BJ (cell line): ENCODE results near the gene SRGAP2C. TPM values are rescaled to one million over a fixed set of nuclear protein-coding genes. Genes with fewer than 3 reads are reported as not detected.
"Not testable (repeated sequence)": the region's sequence is repeated elsewhere in the genome, so short reads cannot be mapped to it uniquely, and the experiment has no call there.

Source experiments
- CTCF ChIA-PET: fragments of 350-600 bp; formaldehyde crosslinking; extraction: SDS; loops from one replicate; lab custom pipeline; 2021; ENCODE audit warnings: antibody characterized with exemption, inconsistent platforms; lab: Yijun Ruan, JAX
- POLR2A ChIA-PET: fragments of 300-600 bp; sonication (Branson Sonifier 250); formaldehyde crosslinking; extraction: SDS; loops from one replicate; lab custom pipeline; 2021; ENCODE audit warnings: antibody characterized with exemption; lab: Charles Lee
- DNase-seq: peaks from one replicate; pipeline ENCODE4 v3.0.0-alpha.2; 2011; ENCODE audit warnings: low read depth
- H3K27me3 ChIP-seq: 2 replicates; pipeline ENCODE4 v1.6.0; 2011; ENCODE audit warnings: low read length; ENCODE audit not compliant: control insufficient read depth, insufficient read depth
- H3K36me3 ChIP-seq: 2 replicates; pipeline ENCODE4 v1.5.1; 2011; ENCODE audit warnings: low read length; ENCODE audit not compliant: control insufficient read depth, insufficient read depth
- H3K4me3 ChIP-seq: 2 replicates; pipeline ENCODE4 v1.5.1; 2011; ENCODE audit warnings: low read depth, mild to moderate bottlenecking, control low read depth, low read length
- polyA plus RNA-seq: library from polyadenylated mRNA; depleted of rRNA; stranded (reverse); fragments of >200 nt; gene quantifications from 2 replicates; pipeline ENCODE4 v1.2.3, GENCODE V29; 2011

Gene SRGAP2C
- polyA plus RNA-seq, 1 experiment, result 5.0 TPM

DNA sequence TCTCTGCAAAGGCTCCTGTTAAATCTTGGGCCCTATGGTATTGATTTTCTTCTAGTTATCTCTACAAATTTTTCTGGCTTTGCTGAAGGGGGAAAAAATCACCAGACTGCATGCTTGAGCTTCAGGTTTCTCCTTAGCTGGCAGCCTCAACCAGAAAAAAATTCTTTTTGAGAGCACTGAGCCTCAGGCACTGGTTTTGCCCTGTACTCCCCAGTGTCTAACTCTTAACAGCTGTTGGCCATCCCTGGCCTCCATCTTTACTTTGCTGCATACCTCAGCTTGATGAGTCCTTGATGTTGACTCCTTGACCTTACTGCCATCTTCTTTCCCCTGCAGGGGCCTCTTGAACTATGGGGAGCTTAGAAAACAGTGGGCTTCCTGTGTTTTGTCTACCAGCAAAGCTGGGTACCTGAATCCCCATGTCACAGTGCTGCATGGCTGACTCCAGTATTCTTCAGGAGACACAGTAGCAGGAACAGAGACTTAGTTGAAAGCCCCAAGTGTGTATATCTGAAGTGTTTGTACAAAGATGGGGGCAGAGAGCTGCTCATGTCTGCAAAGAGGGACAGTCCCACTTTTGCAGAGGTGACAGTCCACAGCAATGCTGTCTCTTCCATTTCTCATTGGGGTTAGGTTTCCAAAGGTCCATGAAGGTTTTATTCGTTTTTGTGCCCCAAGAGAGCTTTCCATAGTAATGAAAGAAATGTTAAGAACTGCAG lies 31.1 kb downstream of the SRGAP2C start:
- H3K4me3 ChIP-seq, DNase-seq, POLR2A ChIA-PET, H3K36me3 ChIP-seq, CTCF ChIA-PET, H3K27me3 ChIP-seq: not testable (repeated sequence)

GRCh38 chr1:121216676-121217075 lies 31.9 kb downstream of the SRGAP2C start:
- H3K4me3 ChIP-seq, DNase-seq, POLR2A ChIA-PET, CTCF ChIA-PET, H3K36me3 ChIP-seq, H3K27me3 ChIP-seq: not testable (repeated sequence)

DNA sequence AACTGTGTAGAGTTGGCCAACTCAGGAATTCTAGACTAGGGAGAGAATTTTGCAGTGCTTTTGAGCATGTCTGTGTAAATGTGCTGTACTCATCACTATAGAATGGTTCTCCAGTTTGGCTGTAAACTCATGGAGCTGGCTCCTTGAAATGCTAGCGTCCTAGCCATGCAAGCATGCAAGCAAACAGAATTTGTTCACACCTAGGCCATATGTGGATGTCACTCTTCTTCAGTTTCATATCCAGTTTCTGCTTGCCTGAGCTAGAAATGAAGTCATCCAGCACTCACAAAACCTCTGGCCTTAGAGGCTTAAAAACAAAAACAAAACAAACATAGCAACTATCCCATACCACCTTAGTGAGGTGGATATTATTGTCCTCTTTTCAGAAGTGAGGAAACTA lies 37.0 kb downstream of the SRGAP2C start:
- H3K36me3 ChIP-seq, H3K27me3 ChIP-seq, CTCF ChIA-PET, DNase-seq, H3K4me3 ChIP-seq, POLR2A ChIA-PET: not testable (repeated sequence)

GRCh38 chr1:121224714-121225113 lies 39.9 kb downstream of the SRGAP2C start:
- CTCF ChIA-PET, DNase-seq, H3K27me3 ChIP-seq, H3K36me3 ChIP-seq, H3K4me3 ChIP-seq, POLR2A ChIA-PET: not testable (repeated sequence)

DNA sequence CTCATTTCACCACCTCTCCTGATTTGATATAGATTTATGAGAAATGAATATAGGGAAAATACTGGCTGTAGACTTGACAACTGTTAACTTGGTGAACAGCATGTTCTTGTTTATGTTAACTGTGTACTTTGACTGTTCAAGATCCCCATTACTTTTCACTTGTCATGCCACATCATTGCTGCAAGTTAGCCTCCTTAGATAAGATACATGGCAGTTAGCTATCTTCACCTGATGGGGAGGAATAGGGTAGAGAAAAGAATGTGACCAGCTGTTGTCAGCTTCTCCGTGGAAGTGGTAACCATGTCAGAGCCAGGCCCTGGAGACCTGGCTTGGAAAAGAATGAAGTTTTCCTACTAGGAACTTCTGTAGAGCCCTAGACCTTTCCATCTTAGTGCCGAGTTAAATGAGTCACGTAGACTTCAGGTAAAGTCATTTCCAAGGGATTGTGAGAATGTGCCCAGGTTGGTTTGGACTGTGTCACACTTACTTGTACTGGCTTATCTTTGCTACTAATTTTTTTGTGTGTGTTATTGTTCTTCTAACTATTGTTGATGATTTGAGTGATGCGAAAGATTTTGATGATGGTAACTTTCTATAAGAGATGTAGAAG lies 41.6 kb downstream of the SRGAP2C start:
- H3K4me3 ChIP-seq, DNase-seq, CTCF ChIA-PET, H3K27me3 ChIP-seq, POLR2A ChIA-PET, H3K36me3 ChIP-seq: not testable (repeated sequence)

GRCh38 chr1:121226925-121227324 lies 42.1 kb downstream of the SRGAP2C start:
- CTCF ChIA-PET, POLR2A ChIA-PET, DNase-seq: not testable (repeated sequence)

DNA sequence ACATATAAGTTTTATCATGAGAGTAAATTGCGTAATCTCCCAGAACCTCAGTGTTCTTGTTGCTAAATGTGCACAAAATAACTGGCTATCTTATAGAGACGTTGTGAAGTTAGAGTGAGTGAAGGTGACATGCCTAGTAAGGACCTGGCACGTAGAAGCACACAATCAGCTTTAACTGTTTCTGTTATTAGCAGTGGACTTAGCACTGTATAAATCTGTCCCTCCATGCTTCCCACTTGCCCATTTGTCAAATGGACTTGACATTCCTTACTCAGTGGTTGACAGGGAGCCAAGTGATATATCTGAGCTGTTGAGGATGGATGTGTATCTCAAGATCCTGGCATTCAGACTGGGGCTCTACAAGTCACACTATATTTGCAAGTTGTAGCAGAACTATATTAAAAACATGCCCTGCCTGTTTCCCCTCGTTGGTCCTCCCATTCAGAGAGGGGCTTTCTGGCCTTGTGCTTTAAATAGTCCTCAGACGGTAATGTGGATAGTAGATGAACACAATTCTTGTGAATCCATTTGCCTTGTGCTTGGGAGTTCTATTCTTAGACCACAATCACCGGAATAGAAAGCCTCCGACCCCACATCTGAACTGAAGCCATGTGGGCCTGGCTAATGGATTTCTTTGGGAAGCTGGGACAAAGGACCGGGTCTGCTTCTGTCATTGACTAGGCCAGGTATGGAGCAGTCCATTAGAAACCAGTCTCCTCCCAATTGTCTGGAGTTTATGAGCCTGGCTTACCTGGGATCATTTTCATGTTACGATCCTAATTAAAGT lies 43.0 kb downstream of the SRGAP2C start:
- H3K4me3 ChIP-seq, POLR2A ChIA-PET, DNase-seq, H3K27me3 ChIP-seq, CTCF ChIA-PET, H3K36me3 ChIP-seq: not testable (repeated sequence)

More at GRCh38 chr1:121226925-121227324, 42.1 kb downstream of the SRGAP2C start:
- H3K36me3 ChIP-seq, H3K4me3 ChIP-seq, H3K27me3 ChIP-seq: not testable (repeated sequence)

DNA sequence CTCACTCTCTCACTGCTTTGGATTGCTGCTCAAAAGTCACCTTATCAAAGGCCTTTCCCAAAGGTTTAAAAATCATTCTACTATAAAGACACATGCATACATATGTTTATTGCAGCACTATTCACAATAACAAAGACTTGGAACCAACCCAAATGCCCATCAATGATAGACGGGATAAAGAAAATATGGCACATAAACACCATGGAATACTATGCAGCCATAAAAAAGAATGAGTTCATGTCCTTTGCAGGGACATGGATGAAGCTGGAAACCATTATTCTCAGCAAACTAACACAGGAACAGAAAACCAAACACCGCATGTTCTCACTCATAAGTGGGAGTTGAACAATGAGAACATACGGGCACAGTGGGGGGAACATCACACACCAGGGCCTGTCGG lies 45.9 kb downstream of the SRGAP2C start:
- H3K27me3 ChIP-seq, H3K36me3 ChIP-seq, H3K4me3 ChIP-seq, POLR2A ChIA-PET, CTCF ChIA-PET, DNase-seq: not testable (repeated sequence)

- H3K4me3 ChIP-seq, H3K27me3 ChIP-seq, DNase-seq, H3K36me3 ChIP-seq, POLR2A ChIA-PET, CTCF ChIA-PET: not testable (repeated sequence)
These were observed 47.8 kb downstream of the SRGAP2C start for GRCh38 chr1:121232445-121233125.

- H3K36me3 ChIP-seq, H3K4me3 ChIP-seq, H3K27me3 ChIP-seq, CTCF ChIA-PET, DNase-seq, POLR2A ChIA-PET: not testable (repeated sequence)
These were observed 49.5 kb downstream of the SRGAP2C start for GRCh38 chr1:121234090-121234759.

GRCh38 chr1:121238384-121238783 lies 53.6 kb downstream of the SRGAP2C start:
- CTCF ChIA-PET, H3K4me3 ChIP-seq, POLR2A ChIA-PET, H3K27me3 ChIP-seq, H3K36me3 ChIP-seq, DNase-seq: not testable (repeated sequence)

DNA sequence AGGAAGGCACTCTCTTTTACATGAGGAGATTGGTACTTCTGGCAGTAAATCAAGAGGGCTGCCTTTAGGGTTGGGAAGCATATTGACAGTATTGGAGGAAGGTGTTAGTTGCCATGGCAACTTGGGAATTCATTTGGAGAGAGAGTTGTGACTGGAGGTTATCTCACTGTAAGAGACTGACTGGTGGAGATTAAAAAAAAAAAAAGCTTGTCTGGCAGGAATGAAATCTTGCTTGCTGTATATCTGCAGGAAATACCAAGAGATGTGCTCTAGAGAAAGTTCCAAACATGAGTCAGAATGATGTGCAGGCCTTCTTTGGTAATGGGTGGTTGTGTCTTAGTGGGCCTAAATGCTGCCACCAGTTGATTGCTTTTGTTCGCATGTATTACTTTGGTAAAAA lies 59.1 kb downstream of the SRGAP2C start:
- H3K4me3 ChIP-seq, H3K36me3 ChIP-seq, DNase-seq, CTCF ChIA-PET, H3K27me3 ChIP-seq, POLR2A ChIA-PET: not testable (repeated sequence)
